ENCODE measurements around the gene ABCF3. TPM values are rescaled to one million over a fixed set of nuclear protein-coding genes. Genes with fewer than 3 reads are reported as not detected.

Gene ABCF3
- total RNA-seq, 4 donors from 2014 or later: 58.6 to 286 (median 133) TPM

- H3K4me1 ChIP-seq: peaks cover 19 to 38% (median 29%) of the 10 kb centered on the region in 4 donors
- H3K27ac ChIP-seq: peak within 1 kb of the TSS; percentile 90 to 98 (median 95)
- H3K4me3 ChIP-seq: peak within 1 kb of the TSS; percentile 80 to 99 (median 96)
- no peaks in the 10 kb centered on the region for H3K27me3 ChIP-seq
- in situ Hi-C loops (cut with MboI; ENCODE audit: low pct_ligation_motif_present in 1 of 4, low pct_unique_long_range_greater_than_20kb in 1 of 4, low sequenced_read_pairs in 3 of 4): no loop called here
- peaks cover 0 to 26% (median 9%) of the 10 kb centered on the region in 4 donors for H3K36me3 ChIP-seq
- 0% methylated on average over 12 to 64 of the region's 73 CpGs for WGBS, 2 donors (ENCODE audit: low coverage in 1 of 2)
- DNase-seq: peak; percentile 98
- no peaks in the 10 kb centered on the region for H3K9me3 ChIP-seq
- intact Hi-C loops (cut with DNase I; ENCODE audit: low total_unique reads): no loop called here
- no peak for TF ChIP-seq CTCF (IDR thresholded peaks at IDR 0.05)
- peak; percentile 19 for TF ChIP-seq EP300 (IDR thresholded peaks at IDR 0.05; ENCODE audit: low read depth)
- TF ChIP-seq POLR2A (IDR thresholded peaks at IDR 0.05): peak; percentile 86
- peak; percentile 78 to 91 (median 90) for TF ChIP-seq POLR2AphosphoS5 (IDR thresholded peaks at IDR 0.05)
Observed at GRCh38 chr3:184174646-184175492, 11.1 kb upstream of the ABCF3 start, which contains the start of gene AP2M1. TSS of gene AP2M1 (plus strand) at chr3:184174855. CDS start at chr3:184176994, 2,139 bp downstream.

DNA sequence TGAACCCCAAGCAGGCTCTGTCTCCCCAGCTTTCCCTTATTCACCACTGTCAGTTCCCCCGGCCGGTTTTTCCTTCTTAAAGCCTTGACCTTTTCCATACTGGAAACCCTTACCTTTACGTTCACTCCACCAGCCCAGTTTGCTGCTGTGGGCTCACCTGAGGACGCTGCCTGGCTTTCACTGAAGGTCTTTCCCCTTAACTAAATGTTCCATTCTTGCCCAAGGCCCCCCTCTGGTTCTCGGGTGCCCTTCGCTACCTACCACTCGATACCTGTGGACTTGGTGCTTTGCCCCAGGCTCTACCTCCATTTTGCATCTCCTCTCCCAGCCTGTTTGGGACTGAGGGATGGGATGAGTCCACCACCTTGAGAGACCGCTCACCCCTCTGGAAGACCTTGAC, 10.5 kb upstream of the ABCF3 start:
- TF ChIP-seq EP300 (IDR thresholded peaks at IDR 0.05; ENCODE audit: low read depth) (no peak), POLR2A (IDR thresholded peaks at IDR 0.05) (no peak)
- 21 to 33% methylated on average over 6 to 8 of the region's 8 CpGs for WGBS, 2 donors (ENCODE audit: low coverage in 1 of 2)
- intact Hi-C loops (cut with DNase I; ENCODE audit: low total_unique reads) (no loop called here), in situ Hi-C loops (cut with MboI; ENCODE audit: low pct_ligation_motif_present in 1 of 4, low pct_unique_long_range_greater_than_20kb in 1 of 4, low sequenced_read_pairs in 3 of 4) (no loop called here)
- peaks cover 19 to 38% (median 29%) of the 10 kb centered on the region in 4 donors for H3K4me1 ChIP-seq
- no peak for DNase-seq
- H3K9me3 ChIP-seq: no peaks in the 10 kb centered on the region
- no peaks in the 10 kb centered on the region for H3K27me3 ChIP-seq
- H3K27ac ChIP-seq: peak overlapping the region; percentile 90 to 98 (median 95)
- peak overlapping the region; percentile 80 to 99 (median 96) for H3K4me3 ChIP-seq
- H3K36me3 ChIP-seq: peaks cover 0 to 30% (median 10%) of the 10 kb centered on the region in 4 donors

GRCh38 chr3:184175981-184176376, 10.0 kb upstream of the ABCF3 start:
- Histone ChIP-seq H3K27ac (peak overlapping the region; percentile 90 to 98 (median 95)), H3K4me1 (peaks cover 19 to 38% (median 29%) of the 10 kb centered on the region in 4 donors), H3K9me3 (no peaks in the 10 kb centered on the region), H3K27me3 (no peaks in the 10 kb centered on the region), H3K36me3 (peaks cover 0 to 30% (median 13%) of the 10 kb centered on the region in 4 donors), H3K4me3 (peak overlapping the region; percentile 5 to 99 (median 87))
- in situ Hi-C loops (cut with MboI; ENCODE audit: low pct_ligation_motif_present in 1 of 4, low pct_unique_long_range_greater_than_20kb in 1 of 4, low sequenced_read_pairs in 3 of 4): no loop called here
- intact Hi-C loops (cut with DNase I; ENCODE audit: low total_unique reads): no loop called here
- 40 to 54% methylated on average over 3 of the region's 3 CpGs for whole genome bisulfite sequencing, 2 donors (ENCODE audit: low coverage in 1 of 2)
- TF ChIP-seq CTCF (IDR thresholded peaks at IDR 0.05) (no peak), POLR2AphosphoS5 (IDR thresholded peaks at IDR 0.05) (no peak), EP300 (IDR thresholded peaks at IDR 0.05; ENCODE audit: low read depth) (no peak)
- no peak for DNase-seq

DNA sequence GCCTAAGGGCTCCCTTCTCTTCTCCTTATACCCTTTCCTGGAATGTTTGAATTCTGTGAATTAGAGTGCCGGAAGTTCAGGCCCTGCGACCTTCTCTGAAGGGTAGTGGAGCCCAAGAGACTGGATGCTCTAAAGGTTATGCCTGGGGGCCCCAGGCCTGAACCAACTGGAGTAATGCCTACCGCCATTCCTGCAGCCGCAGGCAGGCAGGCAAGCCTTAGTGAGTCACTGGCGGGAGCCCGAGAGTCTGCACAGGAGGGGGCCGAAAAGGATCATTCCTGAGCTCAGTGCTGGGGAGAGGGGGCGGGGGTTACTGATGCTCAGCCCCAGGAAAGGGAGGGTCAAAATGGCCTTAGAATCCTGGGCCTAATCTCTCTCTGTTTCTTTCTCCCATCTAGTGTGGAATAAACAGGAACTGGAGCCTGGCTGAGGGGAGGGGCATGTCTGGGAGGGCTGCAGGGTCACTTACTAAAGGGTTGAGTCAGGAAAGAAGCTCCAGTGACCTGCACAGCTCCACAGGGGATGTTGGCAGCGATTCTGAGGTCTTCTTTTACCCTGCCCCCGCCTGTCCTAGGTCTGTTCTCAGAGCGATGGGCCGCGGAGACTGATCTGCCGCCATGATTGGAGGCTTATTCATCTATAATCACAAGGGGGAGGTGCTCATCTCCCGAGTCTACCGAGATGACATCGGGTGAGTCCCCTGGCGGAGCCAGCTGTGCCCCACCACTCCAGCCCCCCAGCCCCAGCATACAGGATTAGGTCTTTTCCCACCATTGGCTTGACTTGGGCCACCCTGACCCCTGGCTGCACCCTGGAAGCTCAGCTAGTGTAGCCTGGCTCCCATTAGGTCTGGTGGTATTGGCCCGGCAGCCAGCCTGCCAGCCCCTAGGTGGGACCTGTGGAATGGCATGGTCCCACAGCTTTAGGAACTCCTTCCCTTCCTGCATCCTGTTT, 9.3 kb upstream of the ABCF3 start:
- TF ChIP-seq CTCF (IDR thresholded peaks at IDR 0.05) (no peak), EP300 (IDR thresholded peaks at IDR 0.05; ENCODE audit: low read depth) (no peak), POLR2AphosphoS5 (IDR thresholded peaks at IDR 0.05) (peak in 2 of 3 donors; percentile 19 to 42)
- Histone ChIP-seq H3K4me3 (peak overlapping the region in 3 of 4 donors; percentile 5 to 94 (median 80)), H3K27ac (peak overlapping the region; percentile 90 to 98 (median 95)), H3K9me3 (no peaks in the 10 kb centered on the region), H3K36me3 (peaks cover 0 to 32% (median 13%) of the 10 kb centered on the region in 4 donors), H3K4me1 (peaks cover 19 to 38% (median 29%) of the 10 kb centered on the region in 4 donors), H3K27me3 (no peaks in the 10 kb centered on the region)
- in situ Hi-C loops (cut with MboI; ENCODE audit: low pct_ligation_motif_present in 1 of 4, low pct_unique_long_range_greater_than_20kb in 1 of 4, low sequenced_read_pairs in 3 of 4) (no loop called here), intact Hi-C loops (cut with DNase I; ENCODE audit: low total_unique reads) (no loop called here)
- peak; percentile 51 for DNase-seq
- WGBS, 2 donors (ENCODE audit: low coverage in 1 of 2): 59 to 63% methylated on average over 5 to 19 of the region's 19 CpGs
